GM21786 (cell line): Measurements from ENCODE around the gene ONECUT2.

Experiments used
- ATAC-seq: cut with Tn5 transposase; IDR thresholded peaks from one replicate; pipeline ENCODE4 v1.9.1; 2021; ENCODE audit not compliant: unreplicated experiment

Gene ONECUT2

GRCh38 chr18:57431002-57431382, 4.2 kb upstream of the ONECUT2 start:
- ATAC-seq: no peak

DNA sequence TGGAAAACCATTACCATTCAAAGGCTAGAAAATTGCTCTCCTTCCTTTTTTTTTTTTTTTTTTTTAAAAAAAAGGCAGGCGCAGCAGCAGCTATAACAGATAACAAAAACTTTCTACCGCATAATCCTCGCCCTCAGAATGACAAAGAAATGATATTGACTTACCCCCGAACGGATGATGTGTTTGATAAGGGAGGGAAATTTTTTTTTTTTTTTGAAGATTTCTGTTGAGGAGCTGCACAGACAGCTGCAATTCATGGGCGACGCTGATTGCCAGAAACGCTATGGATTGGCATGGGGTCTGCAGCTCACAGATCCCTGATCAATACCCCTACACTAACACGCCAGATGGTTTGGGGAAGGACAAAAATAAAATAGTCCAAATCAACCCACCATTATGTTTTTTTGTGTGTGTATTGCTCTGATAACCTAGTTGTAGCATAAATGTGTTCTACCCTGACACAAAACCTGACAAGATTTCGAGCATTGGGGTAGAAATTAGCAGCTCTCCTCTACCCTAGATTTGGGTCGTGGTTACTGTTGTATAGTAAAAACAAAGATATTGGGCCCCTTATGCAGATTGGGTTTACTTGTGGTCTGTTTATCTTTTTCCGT, 3.6 kb upstream of the ONECUT2 start:
- ATAC-seq: no peak

DNA sequence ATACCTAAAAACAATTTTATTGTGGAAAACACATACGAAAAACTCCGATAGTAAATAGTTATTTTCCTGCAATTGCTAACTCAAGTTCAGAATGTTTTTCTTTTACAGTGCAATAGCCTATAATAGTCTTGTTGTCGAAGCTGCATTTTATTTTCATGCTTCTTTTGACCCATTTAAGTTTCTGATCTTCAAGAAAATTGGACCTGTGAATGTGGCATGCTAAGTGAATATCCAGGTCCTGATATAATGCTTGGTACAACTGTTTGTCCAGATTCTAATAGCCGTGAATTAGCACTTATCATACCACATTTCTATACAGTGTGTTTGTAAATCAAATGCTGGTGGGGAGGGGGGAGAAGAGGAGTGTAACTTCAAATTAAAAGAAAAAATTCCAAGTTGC, 3.0 kb upstream of the ONECUT2 start:
- no peak for ATAC-seq

- ATAC-seq: no peak
Measured at GRCh38 chr18:57432751-57433400, 2.3 kb upstream of the ONECUT2 start.

GRCh38 chr18:57433482-57433881, 1.7 kb upstream of the ONECUT2 start:
- no peak for ATAC-seq

DNA sequence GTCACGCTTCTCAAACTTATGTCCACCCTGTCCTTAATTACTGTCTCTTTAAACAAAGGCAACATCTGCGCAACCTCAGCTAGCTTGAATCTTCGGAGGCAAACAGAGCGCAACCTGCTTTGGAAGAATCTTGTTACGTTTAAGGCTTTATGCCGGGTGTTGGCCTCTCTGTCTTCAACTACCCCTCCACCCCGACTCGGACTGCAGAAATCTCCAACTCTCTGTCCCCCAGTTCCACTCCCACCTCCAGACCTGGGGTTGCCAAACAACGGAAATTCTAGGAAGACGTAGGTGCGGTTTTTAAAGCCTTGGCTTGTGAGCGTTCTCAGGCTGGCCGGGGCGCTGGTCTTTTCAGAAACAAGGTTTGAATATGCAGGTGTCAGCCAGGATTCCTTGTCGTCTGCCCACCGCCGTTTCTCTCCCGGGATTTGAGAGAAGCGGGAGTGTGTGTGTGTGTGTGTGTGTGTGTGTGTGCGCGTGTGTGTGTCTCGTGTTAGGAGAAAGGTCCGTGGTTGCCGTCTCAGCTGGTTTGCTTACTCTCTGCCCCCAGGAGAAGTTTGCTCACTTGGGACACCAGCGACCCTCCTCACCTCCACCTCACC, 1.1 kb upstream of the ONECUT2 start:
- ATAC-seq: no peak

- ATAC-seq: no peak
Measured at GRCh38 chr18:57435846-57436190, 644 bp downstream of the ONECUT2 start.

- no peak for ATAC-seq
Measured at GRCh38 chr18:57436191-57436964, 1.2 kb downstream of the ONECUT2 start.

DNA sequence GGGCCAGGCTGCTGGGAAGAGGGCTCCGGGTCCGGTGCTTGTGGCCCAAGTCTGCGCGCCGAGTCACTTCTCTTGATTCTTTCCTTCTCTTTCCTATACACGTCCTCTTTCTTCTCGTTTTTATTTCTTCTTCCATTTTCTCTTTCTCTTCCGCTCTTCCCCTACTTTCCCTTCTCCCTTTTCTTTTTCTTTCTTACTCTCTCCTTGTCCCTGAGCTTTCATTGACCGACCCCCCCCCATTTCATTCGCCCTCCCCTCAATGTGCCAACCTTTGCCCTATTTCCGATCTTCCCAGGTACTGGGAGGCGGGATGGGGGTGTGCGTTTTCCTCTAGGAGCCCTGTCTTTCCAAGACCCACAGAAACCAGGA, 1.8 kb downstream of the ONECUT2 start:
- no peak for ATAC-seq

DNA sequence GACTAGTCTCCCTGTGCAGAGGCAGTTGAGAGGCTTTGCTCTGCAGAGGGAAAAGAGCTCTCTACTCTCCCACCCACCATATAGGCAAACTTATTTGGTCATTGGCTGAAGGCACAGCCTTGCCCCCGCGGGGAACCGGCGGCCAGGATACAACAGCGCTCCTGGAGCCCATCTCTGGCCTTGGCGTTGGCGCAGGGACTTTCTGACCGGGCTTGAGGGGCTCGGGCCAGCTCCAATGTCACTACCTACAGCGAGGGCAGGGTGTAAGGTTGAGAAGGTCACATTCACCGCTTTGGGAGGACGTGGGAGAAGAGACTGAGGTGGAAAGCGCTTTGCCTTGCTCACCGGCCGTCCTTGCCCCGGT, 2.2 kb downstream of the ONECUT2 start:
- no peak for ATAC-seq

GRCh38 chr18:57437766-57438671, 2.8 kb downstream of the ONECUT2 start:
- ATAC-seq: no peak

DNA sequence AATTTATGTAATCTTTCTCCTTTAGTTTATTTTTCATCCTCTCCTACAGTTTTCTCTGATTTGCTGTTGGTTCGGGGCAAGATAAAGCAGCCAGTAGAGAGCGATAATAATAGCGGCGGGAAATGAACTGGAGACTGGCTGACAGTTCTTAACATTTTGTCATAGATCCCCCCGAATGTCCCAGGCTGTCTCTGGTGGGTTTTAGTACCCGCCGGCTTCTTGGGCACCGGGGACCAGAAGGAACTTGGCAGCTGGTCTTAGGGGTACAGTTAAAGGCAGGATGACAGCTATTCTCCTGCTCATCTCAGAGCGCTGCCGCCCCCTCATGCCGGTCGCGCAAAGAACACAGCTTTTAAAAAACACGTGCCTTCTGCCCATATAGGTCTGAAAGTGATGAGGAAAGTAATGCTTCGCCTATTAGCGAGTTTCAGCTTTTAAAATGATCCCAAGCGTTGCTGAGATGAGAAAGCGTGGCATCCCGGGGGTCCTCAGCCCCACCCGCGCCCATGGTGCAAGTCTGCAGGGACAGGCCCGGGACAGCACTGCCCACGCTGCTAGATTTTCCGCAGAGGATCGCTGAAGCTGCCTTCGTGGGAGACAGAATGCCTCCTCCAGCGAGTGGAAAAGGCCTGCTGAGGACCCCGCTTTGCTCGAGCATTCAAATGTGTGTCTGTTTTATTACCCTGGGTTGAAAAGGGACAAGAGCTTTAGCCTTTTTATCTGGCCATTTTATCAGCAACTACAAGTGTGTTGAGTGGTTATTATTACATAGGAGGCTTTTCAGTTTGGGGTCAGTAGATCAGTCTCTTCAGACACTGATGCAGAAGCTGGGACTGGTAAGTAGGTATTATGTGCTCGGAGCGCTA, 3.8 kb downstream of the ONECUT2 start:
- ATAC-seq: no peak

DNA sequence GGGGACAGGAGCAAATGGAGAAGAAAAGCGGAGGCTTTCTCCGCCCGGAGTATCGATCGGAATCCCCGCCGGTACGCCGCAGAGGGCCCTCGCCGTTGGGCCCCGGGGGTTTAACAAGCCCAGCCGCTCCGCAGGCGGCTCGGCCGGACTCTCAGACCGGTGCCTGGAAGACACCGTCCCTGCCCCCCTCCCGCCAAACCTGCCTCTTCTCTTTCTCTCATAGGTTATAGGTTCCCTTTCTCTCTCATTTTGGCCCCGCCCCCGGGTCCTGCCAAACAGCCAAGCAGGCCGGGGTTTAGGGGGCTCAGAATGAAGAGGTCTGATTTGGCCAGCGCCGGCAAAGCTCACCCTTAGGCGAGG, 4.4 kb downstream of the ONECUT2 start:
- ATAC-seq: no peak

GRCh38 chr18:57439985-57440330, 4.8 kb downstream of the ONECUT2 start:
- ATAC-seq: no peak

GRCh38 chr18:57440331-57441070, 5.3 kb downstream of the ONECUT2 start:
- no peak for ATAC-seq

DNA sequence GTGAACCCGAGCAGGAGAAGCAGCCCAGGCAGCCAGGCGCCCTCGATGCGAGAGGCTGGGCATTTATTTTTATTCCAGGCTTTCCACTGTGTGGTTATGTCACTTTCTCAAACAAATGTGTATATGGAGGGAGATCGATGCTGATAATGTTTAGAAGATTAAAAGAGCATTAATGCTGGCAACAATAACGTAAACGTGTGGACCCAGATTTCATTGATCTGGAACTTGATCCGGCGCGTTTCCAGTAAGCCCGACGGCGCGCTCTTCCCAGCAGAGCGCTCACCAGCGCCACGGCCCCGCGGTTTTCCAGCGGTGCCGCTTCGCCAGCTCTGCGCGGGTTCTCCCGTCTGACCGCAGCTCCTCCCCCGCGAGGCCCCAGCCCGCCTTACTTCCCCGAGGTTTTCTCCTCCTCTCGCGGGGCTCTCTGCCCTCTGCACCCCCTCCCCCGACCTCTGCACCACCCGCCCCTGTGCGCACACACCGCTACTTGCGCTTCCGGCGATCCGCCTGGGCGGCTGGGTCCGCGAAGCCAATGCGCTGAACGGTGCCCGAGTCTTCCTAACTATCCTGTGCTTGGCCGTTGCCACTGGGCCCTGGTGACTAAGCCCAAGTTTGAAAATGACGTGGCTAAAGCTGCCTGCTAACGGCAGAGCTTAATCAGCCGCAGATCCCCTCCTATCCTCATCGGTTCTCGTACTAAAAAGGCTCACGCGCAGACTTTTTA, 6.1 kb downstream of the ONECUT2 start:
- ATAC-seq: no peak

DNA sequence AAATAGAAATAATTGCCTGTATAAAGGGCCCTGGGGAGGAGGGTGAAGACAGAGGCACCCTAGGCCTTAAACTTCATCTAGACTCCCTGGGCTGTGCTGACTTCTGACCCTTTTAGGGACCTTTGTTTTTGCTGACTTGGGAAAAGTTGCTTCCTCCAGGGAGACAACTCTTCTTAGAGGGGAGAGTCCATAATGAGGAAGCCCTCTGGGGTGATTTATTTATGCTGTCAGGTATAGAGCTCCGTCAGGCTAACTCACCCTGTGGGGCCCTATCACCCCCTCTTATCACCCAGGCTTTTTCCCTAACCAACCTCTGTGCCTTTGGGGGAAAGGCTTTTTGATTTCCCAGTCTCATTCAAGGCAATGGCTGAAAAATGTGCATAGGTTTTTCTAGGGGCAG, 8.1 kb downstream of the ONECUT2 start:
- ATAC-seq: no peak

- ATAC-seq: no peak
Measured at GRCh38 chr18:57443702-57444101, 8.5 kb downstream of the ONECUT2 start.

DNA sequence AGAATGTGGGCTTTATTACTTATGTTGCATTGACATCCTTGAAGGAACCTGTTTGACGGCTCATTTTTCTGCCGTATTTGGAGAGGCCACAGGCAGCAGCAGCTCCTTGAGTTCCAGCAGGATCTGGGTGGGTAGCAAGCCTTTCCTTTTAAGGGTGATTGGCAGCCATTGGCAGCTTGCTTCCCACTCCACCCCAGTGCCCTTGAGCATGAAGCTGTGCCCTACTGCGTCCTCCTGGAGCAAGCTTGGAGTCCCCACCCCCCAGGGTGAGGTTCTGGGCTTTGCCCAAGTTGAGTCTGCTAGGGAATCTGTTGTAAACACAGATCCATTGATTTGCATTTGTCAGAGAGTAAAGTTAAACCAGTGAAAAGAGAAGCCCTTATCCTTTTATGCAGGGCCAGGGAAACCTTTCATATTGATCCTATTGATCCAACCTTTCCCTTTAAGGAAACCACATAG, 9.2 kb downstream of the ONECUT2 start:
- ATAC-seq: no peak
